Left lung (tissue), 10 donors: ENCODE measurements around the gene MBTPS1. TPM values are rescaled to one million over a fixed set of nuclear protein-coding genes. Genes with fewer than 3 reads are reported as not detected.
A peak's percentile ranks its signal among the peaks of the same experiment; 100 is the strongest.

ENCODE experiments used
- ATAC-seq: fragments of 200-7000 bp; cut with Tn5 transposase; one replicate; pipeline ENCODE4 v1.9.1; 2020; ENCODE audit warnings: moderate library complexity
- DNase-seq, 4 donors: peaks; one replicate each; pipeline ENCODE4 v3.0.0-alpha.2; 2013 to 2020
- H3K27ac ChIP-seq, 2 donors: fragments of 200-600 bp; sonication (generic) in 1 of 2; one replicate each; pipeline versions ENCODE4 v1.5.0 to v1.8.0; 2020 to 2021
- H3K27me3 ChIP-seq, 2 donors: fragments of 200-600 bp; sonication (generic) in 1 of 2; one replicate each; pipeline versions ENCODE4 v1.5.0 to v1.8.0; 2020 to 2021
- H3K36me3 ChIP-seq, 2 donors: fragments of 200-600 bp; sonication (generic) in 1 of 2; one replicate each; pipeline versions ENCODE4 v1.5.0 to v1.8.0; 2020 to 2021
- H3K4me1 ChIP-seq, 2 donors: fragments of 200-600 bp; one replicate each; pipeline ENCODE4 v1.8.0; 2021
- H3K4me3 ChIP-seq, 2 donors: fragments of 200-600 bp; sonication (generic) in 1 of 2; one replicate each; pipeline versions ENCODE4 v1.5.0 to v1.8.0; 2020 to 2021; ENCODE audit warnings: mild to moderate bottlenecking in 1 of 2
- H3K9me3 ChIP-seq, 2 donors: fragments of 200-600 bp; sonication (generic) in 1 of 2; one replicate each; pipeline versions ENCODE4 v1.5.0 to v1.8.0; 2020 to 2021
- CTCF ChIP-seq, 2 donors: fragments of 200-600 bp; sonication (generic) in 1 of 2; IDR thresholded peaks; one replicate each; pipeline versions ENCODE4 v1.5.0 to v1.8.0; 2021; ENCODE audit warnings: antibody characterized with exemption in 2 of 2
- intact Hi-C, 2 donors: fragments of 100-400 bp; cut with DNase I; formaldehyde crosslinking; loops; one replicate each; pipeline versions ENCODE4 v1.11.2 to v1.14.2; 2022
- polyA plus RNA-seq, 6 donors: library from polyadenylated mRNA; unstranded; fragments of 120-200 nt; gene quantifications; one replicate each; pipeline ENCODE4 v1.2.1, GENCODE V29; 2013; ENCODE audit not compliant: insufficient read length in 6 of 6
- total RNA-seq, 2 donors: library from RNA; stranded (reverse); fragmentation: NEBNext Ultra II Directional; extraction: Animal tissue kit (Norgen Biotek cat#: 25700); gene quantifications; one replicate each; pipeline ENCODE4 v1.2.1, GENCODE V29; 2021
- donor health status: DM: no; HTN: yes; CAD: no.
- donor health status: DM: no; HTN: no; CAD: no.

The MBTPS1 gene
- total and polyA plus RNA-seq, 8 donors = 86.4 to 121 (median 116) TPM

- peaks cover 0 to 4% of the 10 kb centered on the region in 2 donors for H3K4me1 ChIP-seq
- H3K36me3 ChIP-seq = peaks cover 0 to 97% of the 10 kb centered on the region in 2 donors
- H3K27ac ChIP-seq = no peak overlapping the region
- no peak for ATAC-seq
- intact Hi-C loops = loop anchor here in 1 of 2 donors (5.0 kb wide), 1 partner anchor 93 kb away; the partner anchor contains the start of gene NECAB2
- no peaks in the 10 kb centered on the region for H3K9me3 ChIP-seq
- H3K27me3 ChIP-seq = no peaks in the 10 kb centered on the region
- no peak for TF ChIP-seq CTCF (IDR thresholded peaks at IDR 0.05)
- H3K4me3 ChIP-seq = no peak overlapping the region
- DNase-seq = no peak
Observed at GRCh38 chr16:84059946-84060901, 56.5 kb downstream of the MBTPS1 start.

GRCh38 chr16:84059111-84059510, 57.6 kb downstream of the MBTPS1 start:
- no peak overlapping the region for H3K27ac ChIP-seq
- H3K9me3 ChIP-seq = no peaks in the 10 kb centered on the region
- DNase-seq (peak in 1 of 4 donors; percentile 19), ATAC-seq (no peak)
- no peaks in the 10 kb centered on the region for H3K27me3 ChIP-seq
- intact Hi-C loops = no loop called here
- no peak for TF ChIP-seq CTCF (IDR thresholded peaks at IDR 0.05)
- H3K4me3 ChIP-seq = no peak overlapping the region
- H3K36me3 ChIP-seq = peaks cover 0 to 97% of the 10 kb centered on the region in 2 donors
- peaks cover 0 to 4% of the 10 kb centered on the region in 2 donors for H3K4me1 ChIP-seq

- peaks cover 0 to 99% of the 10 kb centered on the region in 2 donors for H3K36me3 ChIP-seq
- H3K4me3 ChIP-seq = no peak overlapping the region
- H3K27me3 ChIP-seq = no peaks in the 10 kb centered on the region
- intact Hi-C loops = no loop called here
- H3K4me1 ChIP-seq = peaks cover 0 to 4% of the 10 kb centered on the region in 2 donors
- TF ChIP-seq CTCF (IDR thresholded peaks at IDR 0.05) = no peak
- no peak overlapping the region for H3K27ac ChIP-seq
- ATAC-seq = no peak
- peak in 1 of 4 donors; percentile 54 for DNase-seq
- no peaks in the 10 kb centered on the region for H3K9me3 ChIP-seq
Observed at GRCh38 chr16:84058664-84059063, 58.1 kb downstream of the MBTPS1 start.

GRCh38 chr16:84058211-84058610, 58.5 kb downstream of the MBTPS1 start:
- DNase-seq = peak in 1 of 4 donors; percentile 60
- Histone ChIP-seq H3K27ac (no peak overlapping the region), H3K4me1 (peaks cover 0 to 4% of the 10 kb centered on the region in 2 donors), H3K4me3 (no peak overlapping the region), H3K27me3 (no peaks in the 10 kb centered on the region), H3K9me3 (no peaks in the 10 kb centered on the region), H3K36me3 (peaks cover 0 to 100% of the 10 kb centered on the region in 2 donors)
- no peak for ATAC-seq
- intact Hi-C loops = no loop called here
- no peak for TF ChIP-seq CTCF (IDR thresholded peaks at IDR 0.05)

- H3K27ac ChIP-seq = no peak overlapping the region
- H3K36me3 ChIP-seq = peaks cover 0 to 100% of the 10 kb centered on the region in 2 donors
- no peak for TF ChIP-seq CTCF (IDR thresholded peaks at IDR 0.05)
- H3K27me3 ChIP-seq = no peaks in the 10 kb centered on the region
- DNase-seq (peak in 1 of 4 donors; percentile 36), ATAC-seq (no peak)
- no peaks in the 10 kb centered on the region for H3K4me1 ChIP-seq
- intact Hi-C loops = no loop called here
- H3K4me3 ChIP-seq = no peak overlapping the region
- no peaks in the 10 kb centered on the region for H3K9me3 ChIP-seq
Observed at GRCh38 chr16:84056933-84057332, 59.8 kb downstream of the MBTPS1 start.
